CD14-positive monocyte (primary cell): ENCODE measurements around the gene PKNOX2. TPM values are rescaled to one million over a fixed set of nuclear protein-coding genes. Genes with fewer than 3 reads are reported as not detected.

Source experiments
- DNase-seq, 3 donors: peaks; one replicate each; pipeline ENCODE4 v3.0.0-alpha.2; 2011 to 2022
- H2AFZ ChIP-seq: 2 replicates; pipeline ENCODE4 v1.6.0; 2012; ENCODE audit warnings: mild to moderate bottlenecking, low read depth, low read length, inconsistent platforms; ENCODE audit not compliant: insufficient read depth, poor library complexity, severe bottlenecking
- H3K27ac ChIP-seq, 2 donors: 1 replicate in 1 of 2; 2 replicates in 1 of 2; pipeline ENCODE4 v1.5.1; 2012 to 2013; ENCODE audit warnings: low read length in 2 of 2, control low read depth in 1 of 2, inconsistent platforms in 1 of 2, low read depth in 1 of 2, mild to moderate bottlenecking in 1 of 2
- H3K27me3 ChIP-seq, 2 donors: one replicate each; pipeline versions ENCODE4 v1.6.0 to v1.6.1; 2011 to 2013; ENCODE audit warnings: low read length in 2 of 2; ENCODE audit not compliant: control insufficient read depth in 2 of 2, insufficient read depth in 2 of 2
- H3K36me3 ChIP-seq, 2 donors: replicated peaks in 1 of 2; 1 replicate in 1 of 2; 2 replicates in 1 of 2; pipeline versions ENCODE4 v1.5.1 to v1.6.1; 2012 to 2013; ENCODE audit warnings: low read length in 2 of 2, control low read depth in 1 of 2, inconsistent platforms in 1 of 2, mild to moderate bottlenecking in 1 of 2; ENCODE audit not compliant: insufficient read depth in 2 of 2, control insufficient read depth in 1 of 2
- H3K4me1 ChIP-seq, 2 donors: 1 replicate in 1 of 2; 2 replicates in 1 of 2; pipeline versions ENCODE4 v1.5.1 to v1.6.1; 2012 to 2013; ENCODE audit warnings: low read length in 2 of 2, control low read depth in 1 of 2, inconsistent platforms in 1 of 2, mild to moderate bottlenecking in 1 of 2, moderate library complexity in 1 of 2; ENCODE audit not compliant: insufficient read depth in 2 of 2, control insufficient read depth in 1 of 2
- H3K4me2 ChIP-seq: replicated peaks from 2 replicates; pipeline ENCODE3; 2012; ENCODE audit warnings: low read length, moderate library complexity, mild to moderate bottlenecking; ENCODE audit not compliant: poor library complexity, severe bottlenecking; ENCODE audit errors: extremely low read depth
- H3K4me3 ChIP-seq, 3 experiments: fragments of 200-600 bp in 1 of 3; sonication (generic) in 1 of 3; replicated peaks in 1 of 3; 1 replicate in 2 of 3; 2 replicates in 1 of 3; pipeline ENCODE4 v1.5.1; 2011 to 2013; ENCODE audit warnings: low read length in 3 of 3, mild to moderate bottlenecking in 3 of 3, control low read depth in 2 of 3, low read depth in 2 of 3, inconsistent platforms in 1 of 3, moderate library complexity in 1 of 3
- H3K79me2 ChIP-seq: 2 replicates; pipeline ENCODE4 v1.6.0; 2012; ENCODE audit warnings: mild to moderate bottlenecking, control low read depth, inconsistent platforms, low read length, moderate library complexity; ENCODE audit not compliant: insufficient read depth
- H3K9ac ChIP-seq: 2 replicates; pipeline ENCODE4 v1.6.0; 2017; ENCODE audit warnings: low read length, mild to moderate bottlenecking; ENCODE audit not compliant: insufficient read depth, poor library complexity, severe bottlenecking
- H3K9me3 ChIP-seq, 2 donors: replicated peaks in 1 of 2; 1 replicate in 1 of 2; 2 replicates in 1 of 2; pipeline versions ENCODE4 v1.5.1 to v1.6.1; 2012 to 2013; ENCODE audit warnings: low read length in 2 of 2, control low read depth in 1 of 2; ENCODE audit not compliant: control insufficient read depth in 1 of 2, insufficient read depth in 1 of 2
- H4K20me1 ChIP-seq: 2 replicates; pipeline ENCODE4 v1.6.0; 2012; ENCODE audit warnings: mild to moderate bottlenecking, low read length, control low read depth, moderate library complexity; ENCODE audit not compliant: insufficient read depth
- H3K27ac Mint-ChIP-seq, 7 donors: one replicate each; pipeline ENCODE4 v1.8.0; 2020; ENCODE audit warnings: mild to moderate bottlenecking in 7 of 7, mixed read lengths in 7 of 7, moderate library complexity in 6 of 7, inconsistent platforms in 2 of 7
- H3K27me3 Mint-ChIP-seq, 3 donors: one replicate each; pipeline ENCODE4 v1.8.0; 2021 to 2022; ENCODE audit warnings: low read depth in 3 of 3, mild to moderate bottlenecking in 3 of 3, mixed read lengths in 3 of 3, moderate library complexity in 3 of 3, inconsistent platforms in 1 of 3
- H3K36me3 Mint-ChIP-seq, 2 donors: one replicate each; pipeline ENCODE4 v1.8.0; 2020; ENCODE audit warnings: mixed read lengths in 2 of 2, inconsistent platforms in 1 of 2, mild to moderate bottlenecking in 1 of 2
- H3K4me1 Mint-ChIP-seq: one replicate; pipeline ENCODE4 v1.8.0; 2020; ENCODE audit warnings: mild to moderate bottlenecking, mixed read lengths
- H3K4me3 Mint-ChIP-seq, 2 donors: one replicate each; pipeline ENCODE4 v1.8.0; 2020; ENCODE audit warnings: mild to moderate bottlenecking in 2 of 2, mixed read lengths in 2 of 2, moderate library complexity in 1 of 2
- H3K9me3 Mint-ChIP-seq, 7 donors: one replicate each; pipeline ENCODE4 v1.8.0; 2020 to 2022; ENCODE audit warnings: mixed read lengths in 7 of 7, mild to moderate bottlenecking in 6 of 7, moderate library complexity in 6 of 7, inconsistent platforms in 2 of 7
- WGBS: methylation state at CpG from one replicate; pipeline ENCODE4 v1.1.5; 2013; ENCODE audit warnings: missing lambda C conversion rate; ENCODE audit not compliant: insufficient coverage; 5-methylcytosine and 5-hydroxymethylcytosine counted together
- intact Hi-C, 2 donors: fragments of 100-400 bp; cut with micrococcal nuclease; formaldehyde crosslinking; loops; one replicate each; pipeline versions ENCODE4 v1.15.0 to v1.15.1; 2023
- polyA plus RNA-seq, 3 donors: library from polyadenylated mRNA; depleted of rRNA in 1 of 3; unstranded in 2 of 3; stranded (reverse) in 1 of 3; fragments of 300-500 nt in 2 of 3; fragments of >200 nt in 1 of 3; fragmentation: Illumina TruSeq in 2 of 3; gene quantifications; 1 replicate in 2 of 3; 2 replicates in 1 of 3; pipeline ENCODE4 v1.2.3, GENCODE V29; 2012 to 2021
- TF ChIP-seq, protein P1 (sequence below): fragments of 200-600 bp; IDR thresholded peaks from one replicate; pipeline ENCODE4 v1.8.0; 2022; ENCODE audit warnings: antibody characterized with exemption, mild to moderate bottlenecking

The PKNOX2 gene
- polyA plus RNA-seq, 3 donors = not detected

DNA sequence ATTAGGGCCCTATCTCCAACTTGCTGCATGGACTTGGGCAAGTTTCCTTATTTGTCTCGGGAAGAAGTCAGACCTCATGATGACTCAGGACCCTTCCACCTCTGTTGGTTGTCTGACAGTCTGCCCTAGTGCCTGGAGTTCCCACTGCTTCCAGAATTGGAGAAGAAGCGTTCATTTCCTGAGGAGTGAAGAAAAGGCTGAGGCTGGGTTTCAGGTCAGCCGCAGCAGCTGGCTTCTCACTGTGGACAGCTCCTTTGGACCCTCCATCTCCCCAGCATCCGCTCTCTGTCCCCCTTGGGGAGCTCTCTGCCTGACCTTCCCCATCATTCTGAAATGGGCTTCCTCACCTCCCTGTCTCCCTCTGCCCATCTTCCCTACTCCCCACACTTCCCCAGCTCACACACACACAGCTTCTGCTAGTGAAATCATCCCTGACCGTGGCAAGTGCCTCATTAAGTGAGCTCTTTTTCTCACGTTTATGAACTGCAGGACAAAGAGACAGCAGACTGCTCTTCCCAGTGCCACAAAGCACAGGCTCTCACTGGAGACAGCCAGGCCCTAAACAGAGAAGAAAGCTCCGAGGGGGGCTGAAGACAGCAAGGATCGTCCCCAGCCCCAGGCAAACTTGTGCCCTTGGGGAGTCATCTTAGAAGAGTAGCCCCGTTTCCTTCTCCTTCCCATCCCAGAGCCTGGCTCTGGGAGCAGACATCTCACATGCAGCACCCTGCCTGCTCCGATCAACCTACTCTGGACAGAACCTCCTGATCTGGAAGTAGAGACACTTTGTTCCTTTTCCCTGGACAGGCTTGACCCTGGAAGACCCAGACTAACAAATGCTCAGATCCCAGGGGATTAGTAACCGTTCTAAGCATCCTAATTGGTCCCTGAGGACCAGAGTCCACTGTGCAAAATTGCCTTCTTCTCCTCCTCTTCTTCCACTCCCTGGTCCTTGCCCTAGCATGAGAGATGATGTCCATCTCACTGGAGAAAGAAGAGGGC is 173.6 kb downstream of the PKNOX2 start:
- H3K27ac Mint-ChIP-seq = no peak overlapping the region
- WGBS = 88% methylated on average over 7 of the region's 11 CpGs
- H3K36me3 ChIP-seq = no peaks in the 10 kb centered on the region
- H3K9me3 ChIP-seq = no peaks in the 10 kb centered on the region
- H3K27me3 Mint-ChIP-seq = peaks cover 2 to 14% (median 8%) of the 10 kb centered on the region in 3 donors
- DNase-seq = no peak
- no peak overlapping the region for H3K4me3 Mint-ChIP-seq
- TF ChIP-seq, protein P1, sequence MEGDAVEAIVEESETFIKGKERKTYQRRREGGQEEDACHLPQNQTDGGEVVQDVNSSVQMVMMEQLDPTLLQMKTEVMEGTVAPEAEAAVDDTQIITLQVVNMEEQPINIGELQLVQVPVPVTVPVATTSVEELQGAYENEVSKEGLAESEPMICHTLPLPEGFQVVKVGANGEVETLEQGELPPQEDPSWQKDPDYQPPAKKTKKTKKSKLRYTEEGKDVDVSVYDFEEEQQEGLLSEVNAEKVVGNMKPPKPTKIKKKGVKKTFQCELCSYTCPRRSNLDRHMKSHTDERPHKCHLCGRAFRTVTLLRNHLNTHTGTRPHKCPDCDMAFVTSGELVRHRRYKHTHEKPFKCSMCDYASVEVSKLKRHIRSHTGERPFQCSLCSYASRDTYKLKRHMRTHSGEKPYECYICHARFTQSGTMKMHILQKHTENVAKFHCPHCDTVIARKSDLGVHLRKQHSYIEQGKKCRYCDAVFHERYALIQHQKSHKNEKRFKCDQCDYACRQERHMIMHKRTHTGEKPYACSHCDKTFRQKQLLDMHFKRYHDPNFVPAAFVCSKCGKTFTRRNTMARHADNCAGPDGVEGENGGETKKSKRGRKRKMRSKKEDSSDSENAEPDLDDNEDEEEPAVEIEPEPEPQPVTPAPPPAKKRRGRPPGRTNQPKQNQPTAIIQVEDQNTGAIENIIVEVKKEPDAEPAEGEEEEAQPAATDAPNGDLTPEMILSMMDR = no peak
- no peak overlapping the region for H3K4me2 ChIP-seq
- no peak overlapping the region for H3K9ac ChIP-seq
- no peaks in the 10 kb centered on the region for H4K20me1 ChIP-seq
- no peaks in the 10 kb centered on the region for H3K27me3 ChIP-seq
- intact Hi-C loops = no loop called here
- no peaks in the 10 kb centered on the region for H3K4me1 ChIP-seq
- no peak overlapping the region for H3K27ac ChIP-seq
- no peaks in the 10 kb centered on the region for H3K79me2 ChIP-seq
- no peak overlapping the region for H3K4me3 ChIP-seq
- H3K4me1 Mint-ChIP-seq = no peaks in the 10 kb centered on the region
- H3K36me3 Mint-ChIP-seq = no peaks in the 10 kb centered on the region
- H3K9me3 Mint-ChIP-seq = no peaks in the 10 kb centered on the region
- no peak overlapping the region for H2AFZ ChIP-seq

- Mint-ChIP-seq H3K27ac (no peak overlapping the region), H3K4me1 (no peaks in the 10 kb centered on the region), H3K36me3 (no peaks in the 10 kb centered on the region), H3K9me3 (no peaks in the 10 kb centered on the region), H3K27me3 (peaks cover 2 to 17% (median 11%) of the 10 kb centered on the region in 3 donors), H3K4me3 (no peak overlapping the region)
- H3K4me1 ChIP-seq = no peaks in the 10 kb centered on the region
- H4K20me1 ChIP-seq = no peaks in the 10 kb centered on the region
- WGBS = 73% methylated on average over 14 of the region's 17 CpGs
- H3K9me3 ChIP-seq = no peaks in the 10 kb centered on the region
- TF ChIP-seq, protein P1 = no peak
- H3K36me3 ChIP-seq = no peaks in the 10 kb centered on the region
- no peaks in the 10 kb centered on the region for H3K79me2 ChIP-seq
- no peak overlapping the region for H3K4me2 ChIP-seq
- no peaks in the 10 kb centered on the region for H3K27me3 ChIP-seq
- no peak overlapping the region for H3K9ac ChIP-seq
- no peak for DNase-seq
- no peak overlapping the region for H2AFZ ChIP-seq
- H3K27ac ChIP-seq = no peak overlapping the region
- intact Hi-C loops = no loop called here
- H3K4me3 ChIP-seq = no peak overlapping the region
These were observed 174.6 kb downstream of the PKNOX2 start for GRCh38 chr11:125338886-125339811.
